Upper lobe of right lung (tissue), 1 donor: ENCODE measurements around the gene ARL13B. TPM values are rescaled to one million over a fixed set of nuclear protein-coding genes. Genes with fewer than 3 reads are reported as not detected.
"Not testable (repeated sequence)": the region's sequence is repeated elsewhere in the genome, so short reads cannot be mapped to it uniquely, and the experiment has no call there.

Experiments used
- ATAC-seq: fragments of 200-7000 bp; cut with Tn5 transposase; one replicate; pipeline ENCODE4 v1.9.1; 2020; ENCODE audit warnings: mild to moderate bottlenecking, moderate library complexity
- DNase-seq: peaks from one replicate; pipeline ENCODE4 v3.0.0-alpha.2; 2020
- H3K27ac ChIP-seq: fragments of 200-600 bp; one replicate; pipeline ENCODE4 v1.8.0; 2022
- H3K27me3 ChIP-seq: fragments of 200-600 bp; one replicate; pipeline ENCODE4 v1.8.0; 2022; ENCODE audit warnings: mild to moderate bottlenecking
- H3K36me3 ChIP-seq: fragments of 200-600 bp; one replicate; pipeline ENCODE4 v1.8.0; 2022
- H3K4me1 ChIP-seq: fragments of 200-600 bp; one replicate; pipeline ENCODE4 v1.8.0; 2022
- H3K4me3 ChIP-seq: fragments of 200-600 bp; one replicate; pipeline ENCODE4 v1.8.0; 2022; ENCODE audit warnings: mild to moderate bottlenecking
- H3K9me3 ChIP-seq: fragments of 200-600 bp; one replicate; pipeline ENCODE4 v1.8.0; 2022
- intact Hi-C: fragments of 100-400 bp; cut with DNase I; formaldehyde crosslinking; loops from one replicate; pipeline ENCODE4 v1.11.0; 2022
- total RNA-seq: library from RNA; stranded (reverse); fragmentation: NEBNext Ultra II Directional; extraction: Animal tissue kit (Norgen Biotek cat#: 25700); gene quantifications from one replicate; pipeline ENCODE4 v1.2.1, GENCODE V29; 2021
- TF ChIP-seq, protein P1 (sequence below): fragments of 200-600 bp; IDR thresholded peaks from one replicate; pipeline ENCODE4 v1.8.0; 2022; ENCODE audit warnings: antibody characterized with exemption
- donor health status: DM: no; HTN: yes; CAD: no; lungs with severe emphysema.

Gene ARL13B
- total RNA-seq, 1 donor from 2014 or later, result 20.3 TPM

DNA sequence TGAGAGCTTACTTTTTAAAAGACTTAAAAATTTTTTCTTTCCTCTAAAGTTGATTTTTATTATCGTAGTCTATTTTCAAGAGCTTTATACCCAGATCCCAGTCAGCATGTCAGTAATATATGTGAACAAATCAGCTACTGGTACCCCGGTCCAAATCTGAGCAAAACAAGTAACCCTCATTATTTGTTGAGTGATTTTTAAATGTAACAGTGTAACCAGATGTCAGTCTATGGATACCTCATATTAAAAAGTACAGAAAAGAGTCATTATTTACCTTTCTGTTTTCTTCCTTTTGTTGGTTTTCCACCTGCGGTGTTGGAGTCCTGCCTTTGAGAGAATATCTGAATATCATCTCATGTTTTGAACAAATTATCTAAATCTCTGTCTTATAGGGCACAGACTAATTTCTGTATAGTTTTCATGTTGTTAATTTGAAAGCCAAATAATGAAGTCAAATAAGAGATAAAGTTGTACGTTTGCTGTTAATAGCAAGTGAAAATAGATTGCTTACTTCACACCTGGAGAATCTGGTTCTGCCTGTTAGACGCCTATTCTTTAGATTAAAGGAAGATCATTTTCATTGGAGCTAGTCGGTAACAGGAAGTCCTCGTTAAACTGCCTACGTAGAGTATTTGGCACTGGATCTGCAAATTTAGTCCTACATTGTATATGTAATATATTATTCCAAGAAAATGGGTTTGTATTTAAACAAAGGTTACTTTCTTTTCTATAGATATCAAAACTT lies 48.3 kb downstream of the ARL13B start, which contains the start of gene STX19:
STX19 (minus strand) TSS at position 505 of the 745 bp plus-strand sequence. CDS start 13,328 bp downstream, outside the sequence.
- H3K9me3 ChIP-seq, result no peaks in the 10 kb centered on the region
- no peak for DNase-seq
- H3K36me3 ChIP-seq, result no peaks in the 10 kb centered on the region
- peak within 1 kb of the TSS; percentile 65 for H3K27ac ChIP-seq
- H3K4me3 ChIP-seq, result peak within 1 kb of the TSS; percentile 40
- peak; percentile 69 for ATAC-seq
- H3K27me3 ChIP-seq, result no peaks in the 10 kb centered on the region
- TF ChIP-seq, protein P1, sequence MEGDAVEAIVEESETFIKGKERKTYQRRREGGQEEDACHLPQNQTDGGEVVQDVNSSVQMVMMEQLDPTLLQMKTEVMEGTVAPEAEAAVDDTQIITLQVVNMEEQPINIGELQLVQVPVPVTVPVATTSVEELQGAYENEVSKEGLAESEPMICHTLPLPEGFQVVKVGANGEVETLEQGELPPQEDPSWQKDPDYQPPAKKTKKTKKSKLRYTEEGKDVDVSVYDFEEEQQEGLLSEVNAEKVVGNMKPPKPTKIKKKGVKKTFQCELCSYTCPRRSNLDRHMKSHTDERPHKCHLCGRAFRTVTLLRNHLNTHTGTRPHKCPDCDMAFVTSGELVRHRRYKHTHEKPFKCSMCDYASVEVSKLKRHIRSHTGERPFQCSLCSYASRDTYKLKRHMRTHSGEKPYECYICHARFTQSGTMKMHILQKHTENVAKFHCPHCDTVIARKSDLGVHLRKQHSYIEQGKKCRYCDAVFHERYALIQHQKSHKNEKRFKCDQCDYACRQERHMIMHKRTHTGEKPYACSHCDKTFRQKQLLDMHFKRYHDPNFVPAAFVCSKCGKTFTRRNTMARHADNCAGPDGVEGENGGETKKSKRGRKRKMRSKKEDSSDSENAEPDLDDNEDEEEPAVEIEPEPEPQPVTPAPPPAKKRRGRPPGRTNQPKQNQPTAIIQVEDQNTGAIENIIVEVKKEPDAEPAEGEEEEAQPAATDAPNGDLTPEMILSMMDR, result no peak
- intact Hi-C loops, result no loop called here
- no peaks in the 10 kb centered on the region for H3K4me1 ChIP-seq

DNA sequence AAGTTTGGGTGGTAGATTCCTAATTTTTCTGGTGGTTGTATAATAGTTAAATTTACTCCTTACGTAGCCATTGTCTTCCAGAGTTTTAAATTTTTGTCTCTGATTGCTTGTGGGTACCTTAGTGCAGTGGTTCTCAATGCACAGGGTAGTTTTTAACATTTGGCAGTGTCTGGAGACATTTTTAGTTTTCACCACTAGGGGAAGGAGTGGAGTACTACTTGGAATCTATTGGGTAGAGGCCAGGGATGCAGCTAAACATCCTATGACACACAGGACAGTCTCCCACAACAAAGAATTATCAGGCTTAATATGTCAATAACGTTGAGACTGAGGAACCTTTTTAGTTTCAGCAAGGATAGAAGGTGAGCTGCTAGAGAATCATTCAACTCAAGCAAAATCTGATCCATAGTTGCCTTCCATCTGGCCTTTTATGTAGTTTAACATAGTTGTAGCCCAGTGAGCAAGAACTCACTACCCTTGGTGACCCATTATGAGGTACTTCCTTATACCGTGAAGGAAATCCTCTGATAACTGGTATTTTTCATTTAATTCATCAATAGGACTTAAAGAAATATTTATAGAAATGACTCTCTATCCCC lies 57.1 kb downstream of the ARL13B start:
- no peaks in the 10 kb centered on the region for H3K27me3 ChIP-seq
- H3K36me3 ChIP-seq, result no peaks in the 10 kb centered on the region
- no peak overlapping the region for H3K4me3 ChIP-seq
- intact Hi-C loops, result no loop called here
- DNase-seq, result no peak
- H3K4me1 ChIP-seq, result no peaks in the 10 kb centered on the region
- H3K9me3 ChIP-seq, result no peaks in the 10 kb centered on the region
- ATAC-seq, result peak; percentile 66
- TF ChIP-seq, protein P1, result peak; percentile 55
- H3K27ac ChIP-seq, result no peak overlapping the region

DNA sequence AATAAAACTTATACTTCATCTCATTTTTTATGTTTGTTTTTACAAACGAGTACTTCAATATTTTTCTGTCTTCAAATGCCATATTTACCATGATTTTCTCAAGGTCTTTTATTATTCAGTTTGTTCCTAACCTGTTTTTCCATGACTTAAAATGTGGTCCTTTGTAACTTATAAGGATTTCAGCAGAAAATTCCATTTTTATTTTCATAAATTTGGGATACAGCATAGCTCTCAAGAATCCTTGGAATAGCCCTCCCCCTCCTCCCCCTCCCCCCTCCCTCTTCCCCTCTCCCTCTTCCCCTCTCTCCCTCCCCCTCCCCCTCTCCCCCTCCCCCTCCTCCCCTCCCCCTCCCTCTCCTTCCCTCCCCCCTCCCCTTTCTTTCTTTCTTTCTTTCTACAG lies 63.3 kb downstream of the ARL13B start:
- intact Hi-C loops, result no loop called here
- Histone ChIP-seq H3K4me1 (no peaks in the 10 kb centered on the region), H3K27me3 (no peaks in the 10 kb centered on the region), H3K27ac (no peak overlapping the region), H3K9me3 (no peaks in the 10 kb centered on the region), H3K4me3 (no peak overlapping the region), H3K36me3 (no peaks in the 10 kb centered on the region)
- ATAC-seq (no peak), DNase-seq (no peak)
- TF ChIP-seq, protein P1, result no peak

DNA sequence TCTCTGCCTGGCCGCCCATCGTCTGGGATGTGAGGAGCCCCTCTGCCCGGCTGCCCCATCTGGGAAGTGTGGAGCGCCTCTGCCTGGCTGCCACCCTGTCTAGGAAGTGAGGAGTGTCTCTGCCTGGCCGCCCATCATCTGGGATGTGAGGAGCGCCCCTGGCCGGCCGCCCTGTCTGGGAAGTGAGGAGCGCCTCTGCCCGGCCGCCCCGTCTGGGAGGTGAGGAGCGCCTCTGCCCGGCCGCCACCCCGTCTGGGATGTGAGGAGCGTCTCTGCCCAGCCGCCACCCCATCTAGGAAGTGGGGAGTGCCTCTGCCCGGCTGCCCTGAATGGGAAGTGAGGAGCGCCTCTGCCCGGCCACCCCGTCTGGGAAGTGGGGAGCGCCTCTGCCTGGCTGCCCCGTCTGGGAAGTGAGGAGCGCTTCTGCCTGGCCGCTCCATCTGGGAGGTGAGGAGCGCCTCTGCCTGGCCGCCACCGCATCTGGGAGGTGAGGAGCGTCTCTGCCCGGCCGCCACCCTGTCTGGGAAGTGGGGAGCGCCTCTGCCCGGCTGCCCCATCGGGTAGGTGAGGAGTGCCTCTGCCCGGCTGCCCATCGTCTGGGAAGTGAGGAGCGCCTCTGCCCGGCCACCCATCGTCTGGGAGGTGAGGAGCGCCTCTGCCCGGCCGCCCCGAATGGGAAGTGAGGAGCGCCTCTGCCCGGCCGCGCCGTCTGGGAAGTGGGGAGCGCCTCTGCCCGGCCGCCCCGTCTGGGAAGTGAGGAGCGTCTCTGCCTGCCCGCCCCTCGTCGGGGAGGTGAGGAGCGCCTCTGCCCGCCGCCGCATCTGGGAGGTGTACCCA lies 64.4 kb downstream of the ARL13B start:
- not testable (repeated sequence) for DNase-seq, ATAC-seq, H3K27ac ChIP-seq

DNA sequence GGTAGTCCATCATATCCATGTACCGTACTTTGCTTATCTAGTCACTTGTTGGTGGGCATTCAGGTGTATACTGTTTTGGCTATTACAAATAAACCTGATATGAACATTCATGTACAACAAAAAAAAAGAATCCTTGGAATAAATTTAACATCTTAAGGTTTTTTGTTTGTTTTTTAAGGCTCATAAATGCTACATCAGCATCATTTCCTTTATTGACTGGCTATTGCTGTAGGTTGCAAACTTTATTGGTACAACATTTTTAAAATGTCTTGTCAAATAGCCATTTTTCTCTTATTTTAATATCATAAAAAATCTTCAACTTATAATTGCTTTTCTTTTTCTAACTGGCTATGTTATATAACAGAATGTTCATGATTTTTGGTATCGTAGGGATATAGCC lies 66.6 kb downstream of the ARL13B start:
- Histone ChIP-seq H3K4me1 (no peaks in the 10 kb centered on the region), H3K4me3 (no peak overlapping the region), H3K27ac (no peak overlapping the region), H3K9me3 (no peaks in the 10 kb centered on the region), H3K36me3 (peaks cover 3% of the 10 kb centered on the region), H3K27me3 (no peaks in the 10 kb centered on the region)
- TF ChIP-seq, protein P1, result no peak
- ATAC-seq, result no peak
- no peak for DNase-seq
- intact Hi-C loops, result no loop called here

More for the DNA sequence above, 64.4 kb downstream of the ARL13B start:
- H3K27me3 ChIP-seq, H3K4me3 ChIP-seq, H3K9me3 ChIP-seq, H3K4me1 ChIP-seq, intact Hi-C loops, H3K36me3 ChIP-seq: not testable (repeated sequence)

DNA sequence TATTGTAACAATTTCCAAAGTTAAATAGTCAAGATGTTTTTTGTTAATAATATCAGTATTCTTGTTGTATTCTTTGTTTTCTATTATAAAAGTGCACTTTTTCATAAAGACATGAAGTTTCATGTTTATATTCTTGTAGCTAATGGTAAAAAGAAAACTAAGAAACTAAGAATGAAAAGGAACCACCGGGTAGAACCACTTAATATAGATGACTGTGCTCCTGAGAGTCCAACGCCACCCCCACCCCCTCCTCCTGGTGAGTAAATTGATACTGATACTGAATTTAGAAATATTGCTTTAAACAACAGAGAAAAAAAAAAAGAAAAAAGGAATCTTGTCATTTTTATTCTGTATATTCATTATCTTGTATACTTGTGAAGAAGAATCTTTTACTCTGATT lies 69.3 kb downstream of the ARL13B start:
- Histone ChIP-seq H3K4me1 (no peaks in the 10 kb centered on the region), H3K36me3 (peaks cover 12% of the 10 kb centered on the region), H3K9me3 (no peaks in the 10 kb centered on the region), H3K4me3 (no peak overlapping the region), H3K27ac (no peak overlapping the region), H3K27me3 (no peaks in the 10 kb centered on the region)
- ATAC-seq (no peak), DNase-seq (no peak)
- TF ChIP-seq, protein P1, result no peak
- intact Hi-C loops, result no loop called here
